ENCODE data around the gene LKAAEAR1.

The LKAAEAR1 gene

DNA sequence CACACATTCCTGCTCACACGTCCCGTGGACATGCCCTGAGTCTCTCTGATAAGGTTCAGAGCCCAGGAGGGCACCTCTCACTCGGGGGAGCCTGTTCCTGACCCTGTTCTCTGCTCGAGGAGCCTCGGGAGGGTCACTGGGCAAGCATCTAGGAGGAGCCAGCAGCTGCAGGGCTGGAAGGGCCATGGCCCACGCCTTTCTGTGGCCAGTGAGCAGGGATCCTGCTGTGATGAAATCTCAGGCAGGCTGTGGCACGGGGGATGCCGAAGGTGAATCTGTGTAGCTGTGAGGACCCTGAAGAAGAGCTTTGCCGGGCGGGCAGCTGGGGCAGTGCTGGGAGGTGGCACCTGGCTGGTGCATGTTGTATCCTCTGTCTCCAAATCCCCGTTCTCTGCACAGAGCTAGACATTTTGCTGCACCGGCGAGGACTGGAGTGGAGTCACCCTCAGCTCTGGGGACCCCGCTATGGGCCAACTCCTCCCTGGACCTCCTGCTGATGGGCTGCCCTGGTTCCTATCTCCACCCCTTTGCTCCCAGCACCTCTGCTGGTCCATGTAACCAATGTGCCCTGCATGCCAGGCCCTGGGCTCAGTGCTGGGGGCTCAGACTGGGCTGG is 30.3 kb upstream of the LKAAEAR1 start:
- TF ChIP-seq, protein P1, sequence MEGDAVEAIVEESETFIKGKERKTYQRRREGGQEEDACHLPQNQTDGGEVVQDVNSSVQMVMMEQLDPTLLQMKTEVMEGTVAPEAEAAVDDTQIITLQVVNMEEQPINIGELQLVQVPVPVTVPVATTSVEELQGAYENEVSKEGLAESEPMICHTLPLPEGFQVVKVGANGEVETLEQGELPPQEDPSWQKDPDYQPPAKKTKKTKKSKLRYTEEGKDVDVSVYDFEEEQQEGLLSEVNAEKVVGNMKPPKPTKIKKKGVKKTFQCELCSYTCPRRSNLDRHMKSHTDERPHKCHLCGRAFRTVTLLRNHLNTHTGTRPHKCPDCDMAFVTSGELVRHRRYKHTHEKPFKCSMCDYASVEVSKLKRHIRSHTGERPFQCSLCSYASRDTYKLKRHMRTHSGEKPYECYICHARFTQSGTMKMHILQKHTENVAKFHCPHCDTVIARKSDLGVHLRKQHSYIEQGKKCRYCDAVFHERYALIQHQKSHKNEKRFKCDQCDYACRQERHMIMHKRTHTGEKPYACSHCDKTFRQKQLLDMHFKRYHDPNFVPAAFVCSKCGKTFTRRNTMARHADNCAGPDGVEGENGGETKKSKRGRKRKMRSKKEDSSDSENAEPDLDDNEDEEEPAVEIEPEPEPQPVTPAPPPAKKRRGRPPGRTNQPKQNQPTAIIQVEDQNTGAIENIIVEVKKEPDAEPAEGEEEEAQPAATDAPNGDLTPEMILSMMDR (conservative IDR thresholded peaks at IDR 0.05; ENCODE audit: control insufficient read depth, insufficient read depth, low read depth, low read length), result no peak
- DNase-seq (ENCODE audit: low read depth), result no peak

GRCh38 chr20:64113796-64114355 is 29.7 kb upstream of the LKAAEAR1 start:
- DNase-seq (ENCODE audit: low read depth), result no peak

More for the DNA sequence above, 30.3 kb upstream of the LKAAEAR1 start:
- no peak overlapping the region for H3K4me3 ChIP-seq (ENCODE audit: control insufficient read depth, low read depth, low read length)

GRCh38 chr20:64113444-64113775 is 29.2 kb upstream of the LKAAEAR1 start:
- no peak for DNase-seq (ENCODE audit: low read depth)
- H3K4me3 ChIP-seq (ENCODE audit: control insufficient read depth, low read depth, low read length), result no peak overlapping the region
- TF ChIP-seq, protein P1 (conservative IDR thresholded peaks at IDR 0.05; ENCODE audit: control insufficient read depth, insufficient read depth, low read depth, low read length), result no peak

More at GRCh38 chr20:64113796-64114355, 29.7 kb upstream of the LKAAEAR1 start:
- TF ChIP-seq, protein P1 (conservative IDR thresholded peaks at IDR 0.05; ENCODE audit: control insufficient read depth, insufficient read depth, low read depth, low read length), result no peak
- H3K4me3 ChIP-seq (ENCODE audit: control insufficient read depth, low read depth, low read length), result no peak overlapping the region

DNA sequence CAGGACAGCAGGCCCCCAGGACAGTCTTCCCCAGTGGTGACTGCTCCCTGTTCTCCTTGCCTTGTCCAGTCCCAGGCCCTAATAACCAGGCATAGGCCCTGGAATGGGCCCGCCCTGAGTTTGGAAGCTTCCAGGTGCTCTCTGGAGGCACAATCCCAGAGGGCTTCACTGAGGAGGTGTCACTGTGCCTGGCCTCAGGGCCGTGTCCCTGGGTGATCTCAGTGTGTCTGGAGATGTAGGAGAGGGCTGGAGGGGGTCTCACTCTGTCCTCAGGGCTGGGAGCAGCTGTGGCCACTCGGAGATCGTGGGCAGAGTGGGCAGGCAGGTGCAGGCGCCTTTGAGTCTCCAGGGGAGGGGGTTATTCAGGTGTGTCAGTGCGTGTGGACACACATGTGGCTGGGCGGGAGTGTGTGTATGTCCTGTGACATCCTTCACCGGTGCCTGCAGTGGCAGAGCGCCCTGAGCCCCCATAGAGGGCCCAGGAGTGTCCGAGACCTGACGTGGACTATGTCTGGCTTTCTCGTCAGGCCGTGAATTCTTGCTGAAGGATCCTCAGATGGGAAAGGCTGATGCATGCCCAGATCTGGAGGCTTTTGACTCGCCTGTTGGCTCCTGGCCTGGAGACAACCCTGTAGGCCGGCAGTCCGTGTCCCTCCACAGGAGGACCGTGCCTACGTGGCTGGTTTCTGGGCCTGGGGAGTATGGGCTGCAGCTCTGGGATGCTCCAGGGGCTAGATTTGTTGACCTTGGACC is 28.7 kb upstream of the LKAAEAR1 start:
- DNase-seq (ENCODE audit: low read depth), result no peak
- TF ChIP-seq, protein P1 (conservative IDR thresholded peaks at IDR 0.05; ENCODE audit: control insufficient read depth, insufficient read depth, low read depth, low read length), result no peak
- no peak overlapping the region for H3K4me3 ChIP-seq (ENCODE audit: control insufficient read depth, low read depth, low read length)

- H3K4me3 ChIP-seq (ENCODE audit: control insufficient read depth, low read depth, low read length), result no peak overlapping the region
- DNase-seq (ENCODE audit: low read depth), result no peak
- TF ChIP-seq, protein P1 (conservative IDR thresholded peaks at IDR 0.05; ENCODE audit: control insufficient read depth, insufficient read depth, low read depth, low read length), result no peak
Observed at GRCh38 chr20:64111841-64112641, 27.8 kb upstream of the LKAAEAR1 start.

- H3K4me3 ChIP-seq (ENCODE audit: control insufficient read depth, low read depth, low read length), result no peak overlapping the region
- DNase-seq (ENCODE audit: low read depth), result no peak
- TF ChIP-seq, protein P1 (conservative IDR thresholded peaks at IDR 0.05; ENCODE audit: control insufficient read depth, insufficient read depth, low read depth, low read length), result no peak
Observed at GRCh38 chr20:64110411-64111068, 26.3 kb upstream of the LKAAEAR1 start.
